Loucy (cell line): ENCODE data around the gene CCDC85C.

Source experiments
- CTCF ChIP-seq: fragments of 200-600 bp; sonication (generic); conservative IDR thresholded peaks from 2 replicates; pipeline ENCODE4 v1.5.1; 2014; ENCODE audit warnings: mild to moderate bottlenecking, antibody characterized with exemption, low read length
- EZH2phosphoT487 ChIP-seq: fragments of 200-600 bp; IDR thresholded peaks from 2 replicates; pipeline ENCODE4 v1.6.1; 2018; ENCODE audit warnings: antibody characterized with exemption, mild to moderate bottlenecking, moderate library complexity, borderline replicate concordance

DNA sequence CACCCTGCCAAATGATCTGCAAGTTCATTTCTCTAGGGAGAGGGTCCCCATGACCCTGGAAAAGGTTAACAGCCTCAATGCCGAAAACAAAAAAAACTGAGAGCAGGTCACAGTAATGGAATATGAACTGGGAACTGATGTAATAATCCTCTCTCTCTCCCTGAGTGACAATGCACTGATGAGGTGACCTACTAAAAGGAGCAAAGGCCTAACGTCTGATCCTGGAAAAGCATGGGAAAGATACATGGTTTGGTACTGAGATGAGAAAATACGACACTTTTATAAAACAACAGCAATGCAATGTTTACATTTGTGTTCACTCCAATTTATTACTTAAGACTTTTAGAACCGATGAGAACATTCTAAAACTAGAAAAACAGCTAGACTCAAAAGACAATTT lies 151.0 kb downstream of the CCDC85C start:
- no peak for TF ChIP-seq CTCF
- no peak for TF ChIP-seq EZH2phosphoT487
